ENCODE results near the gene ESRRG.
"Not testable (repeated sequence)": the region's sequence is repeated elsewhere in the genome, so short reads cannot be mapped to it uniquely, and the experiment has no call there.

Gene ESRRG

DNA sequence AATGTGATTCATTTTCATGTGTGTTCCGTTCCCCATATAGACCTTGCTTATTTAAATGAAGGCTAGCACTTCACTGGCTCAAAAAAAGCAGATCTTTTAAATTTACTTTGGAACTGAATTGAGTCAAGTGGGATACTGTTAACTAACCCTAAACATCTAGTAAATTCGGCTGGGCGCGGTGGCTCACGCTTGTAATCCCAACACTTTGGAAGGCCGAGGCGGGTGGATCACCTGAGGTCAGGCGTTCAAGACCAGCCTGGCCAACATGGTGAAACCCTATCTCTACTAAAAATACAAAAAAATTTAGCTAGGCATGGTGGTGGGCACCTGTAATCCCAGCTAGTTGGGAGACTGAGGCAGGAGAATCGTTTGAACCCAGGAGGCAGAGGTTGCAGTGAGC lies 19.2 kb downstream of the ESRRG start:
- DNase-seq (ENCODE audit: low read depth in 2 of 2), result not testable (repeated sequence)

DNA sequence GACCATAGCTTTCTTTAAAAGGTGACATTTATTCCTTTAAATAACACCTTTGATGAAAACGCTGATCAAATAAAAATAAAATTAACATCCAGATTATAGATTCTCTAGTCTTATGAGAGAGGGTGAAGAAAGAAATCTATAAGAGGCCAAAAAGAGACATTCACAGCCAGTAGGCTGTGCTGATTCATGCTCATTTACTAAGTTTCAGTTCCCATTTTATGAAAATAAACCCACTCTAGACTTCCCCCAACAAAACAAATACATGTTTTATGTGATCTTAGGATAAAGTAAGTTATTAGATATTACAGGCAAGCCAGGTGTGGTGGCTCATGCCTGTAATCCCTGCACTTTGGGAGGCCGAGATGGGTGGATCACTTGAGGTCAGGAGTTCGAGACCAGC lies 21.1 kb downstream of the ESRRG start:
- DNase-seq (ENCODE audit: low read depth in 2 of 2), result no peak

DNA sequence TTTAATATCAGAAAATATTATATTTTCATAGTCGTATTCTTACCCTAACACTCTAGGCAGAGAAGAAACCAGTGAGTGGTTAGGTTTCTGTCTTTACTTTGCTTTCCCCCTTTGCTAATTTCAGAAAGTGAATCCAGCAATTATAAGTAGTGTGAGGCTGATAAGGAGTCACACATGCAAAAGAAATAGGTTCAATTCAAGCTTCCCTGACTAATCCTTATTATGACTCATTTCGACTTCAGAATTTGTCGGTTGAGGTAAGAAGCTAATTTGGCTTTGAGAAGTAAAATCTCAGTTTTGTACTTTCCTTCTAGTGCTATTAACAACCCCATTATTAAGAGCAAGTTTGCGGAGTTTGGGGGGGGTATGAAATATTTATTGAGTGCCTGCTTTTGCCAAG lies 22.4 kb downstream of the ESRRG start:
- no peak for DNase-seq (ENCODE audit: low read depth in 2 of 2)

DNA sequence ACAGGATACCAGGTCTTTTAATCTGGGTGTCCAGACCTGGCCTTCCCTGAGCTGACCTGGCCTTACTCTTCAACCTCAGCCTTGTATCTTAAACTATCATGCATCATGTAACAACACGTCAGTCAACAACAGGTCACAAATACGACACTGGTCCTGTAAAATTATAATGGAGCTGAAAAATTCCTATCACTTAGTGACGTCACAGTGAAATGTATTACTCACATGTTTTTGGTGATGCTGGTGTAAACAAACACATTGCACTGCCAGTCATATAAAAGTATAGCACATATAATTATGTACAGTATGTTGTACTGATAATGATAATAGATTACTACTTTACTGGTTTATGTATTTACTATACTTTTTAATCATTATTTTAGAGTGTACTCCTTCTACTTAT lies 31.5 kb downstream of the ESRRG start:
- no peak for DNase-seq (ENCODE audit: low read depth in 2 of 2)

DNA sequence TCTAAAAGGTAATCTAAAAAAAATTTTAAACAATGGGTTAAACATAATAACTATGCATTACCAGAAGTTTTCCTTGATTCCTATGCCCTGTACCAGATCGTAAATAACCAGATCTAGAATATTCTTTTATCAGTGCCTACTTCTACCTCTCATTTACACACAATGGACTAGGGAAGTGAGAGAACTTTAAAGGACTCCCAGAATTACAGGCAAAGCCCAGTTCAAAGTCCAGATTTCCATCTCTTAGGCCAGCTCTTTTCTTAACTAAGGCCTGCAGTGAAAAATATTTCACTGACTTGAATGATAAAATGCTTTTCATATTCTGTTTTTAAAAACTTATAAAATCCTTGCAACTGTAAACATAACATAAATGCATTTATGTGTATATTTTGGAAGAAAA lies 32.6 kb downstream of the ESRRG start:
- DNase-seq (ENCODE audit: low read depth in 2 of 2), result no peak

DNA sequence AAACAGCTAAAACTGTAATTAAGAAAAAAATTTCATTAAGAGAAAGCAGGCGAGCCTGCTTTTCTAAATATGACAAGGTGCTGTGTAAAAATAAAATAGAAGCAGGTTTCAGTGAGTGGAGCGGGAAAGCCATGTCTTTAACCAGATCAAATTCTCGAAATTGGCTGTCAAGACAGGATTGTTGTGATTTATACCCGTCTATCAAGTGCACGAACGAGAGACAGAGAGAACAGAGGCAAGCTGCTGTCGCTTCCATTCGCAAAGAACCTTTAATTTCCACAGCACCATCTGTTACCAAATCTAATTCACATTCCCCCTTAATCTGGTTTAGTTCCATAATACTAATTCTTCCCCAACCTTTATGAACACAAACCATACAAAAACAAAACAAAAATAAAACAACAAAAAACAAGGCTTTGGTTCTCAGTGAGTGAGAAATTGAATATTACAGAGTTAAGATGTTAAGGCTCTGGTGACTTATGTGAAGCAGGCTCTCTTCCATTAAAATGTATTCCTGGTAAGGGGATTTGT lies 35.0 kb downstream of the ESRRG start:
- no peak for DNase-seq (ENCODE audit: low read depth in 2 of 2)

DNA sequence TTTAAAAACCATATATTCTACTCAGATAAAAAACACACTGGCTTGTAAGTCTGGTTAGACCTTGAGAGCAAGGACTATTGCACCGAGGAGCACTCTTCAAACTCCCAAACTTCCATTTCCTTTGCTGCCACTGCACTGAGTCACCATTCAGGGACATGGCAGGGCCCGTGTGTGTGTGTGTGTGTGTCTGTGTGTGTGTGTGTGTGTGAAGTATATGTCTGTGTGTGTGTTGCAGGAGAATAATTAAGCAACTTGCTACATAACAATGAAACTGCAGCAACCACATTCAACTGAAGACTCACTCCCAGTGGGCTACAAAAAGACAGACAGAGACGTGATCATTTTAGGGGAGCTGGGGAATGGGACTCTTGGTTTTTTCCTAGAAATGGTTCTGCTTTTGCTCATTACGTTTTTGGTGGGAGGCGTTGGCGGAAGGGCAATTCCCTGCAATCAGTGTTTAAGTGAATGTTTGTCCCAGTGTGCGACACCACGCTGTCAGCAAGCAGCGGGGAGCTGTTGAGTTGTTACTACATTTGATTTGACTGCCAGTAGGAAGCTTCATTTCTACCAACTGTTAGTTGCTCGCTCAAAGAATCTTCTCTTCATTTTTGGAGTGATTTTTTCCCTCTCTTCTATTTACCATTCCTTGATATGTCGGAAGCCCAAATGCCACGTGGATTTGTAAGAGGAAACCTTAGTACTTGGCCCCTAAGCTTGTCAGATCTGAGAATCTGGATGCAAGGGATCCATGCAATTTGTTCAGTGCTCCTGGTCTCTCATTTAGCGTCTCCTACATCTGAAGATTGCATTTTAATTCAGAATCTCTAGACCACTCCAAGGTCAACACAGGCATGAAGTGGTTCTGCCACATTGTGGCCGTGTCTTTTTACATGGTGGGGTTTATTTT lies 36.1 kb downstream of the ESRRG start:
- no peak for DNase-seq (ENCODE audit: low read depth in 2 of 2)

DNA sequence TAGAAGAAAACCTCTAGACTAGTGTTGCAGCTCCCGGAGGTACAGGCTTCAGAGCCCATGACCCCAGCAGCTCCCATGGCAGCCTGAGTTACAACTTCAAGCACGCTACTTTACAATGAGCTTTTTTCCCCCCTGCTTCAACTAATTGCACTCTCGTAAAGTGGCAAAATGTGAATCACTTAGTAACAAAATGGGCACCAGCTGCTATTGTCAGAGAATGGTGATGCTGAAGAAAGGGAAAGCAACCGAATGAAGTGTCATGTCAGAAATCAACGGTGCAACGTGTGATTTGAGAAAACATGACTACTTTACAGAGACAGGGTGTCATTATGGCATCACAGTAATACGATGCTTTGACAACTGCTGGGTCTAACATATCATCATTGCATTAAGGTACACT lies 40.5 kb downstream of the ESRRG start:
- no peak for DNase-seq (ENCODE audit: low read depth in 2 of 2)

DNA sequence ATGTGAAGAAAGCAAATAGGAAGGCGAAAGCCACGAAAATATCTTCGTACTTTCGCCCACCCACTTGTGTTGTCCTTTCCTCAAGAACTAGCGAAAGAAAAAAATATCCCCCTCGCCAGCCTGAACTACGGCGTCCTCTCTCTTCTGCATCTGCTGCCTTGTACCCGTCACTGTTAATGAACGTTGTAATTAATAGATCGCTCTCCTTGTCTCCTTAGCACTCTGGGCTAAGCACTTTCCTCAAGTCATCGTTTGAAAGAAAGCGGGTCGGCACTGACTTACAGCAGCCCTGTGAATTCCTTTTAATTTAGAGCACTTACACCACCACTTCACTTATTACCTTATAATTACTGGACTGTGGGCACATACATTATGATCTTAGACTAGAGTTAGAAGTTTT lies 44.1 kb downstream of the ESRRG start:
- DNase-seq (ENCODE audit: low read depth in 2 of 2), result no peak

DNA sequence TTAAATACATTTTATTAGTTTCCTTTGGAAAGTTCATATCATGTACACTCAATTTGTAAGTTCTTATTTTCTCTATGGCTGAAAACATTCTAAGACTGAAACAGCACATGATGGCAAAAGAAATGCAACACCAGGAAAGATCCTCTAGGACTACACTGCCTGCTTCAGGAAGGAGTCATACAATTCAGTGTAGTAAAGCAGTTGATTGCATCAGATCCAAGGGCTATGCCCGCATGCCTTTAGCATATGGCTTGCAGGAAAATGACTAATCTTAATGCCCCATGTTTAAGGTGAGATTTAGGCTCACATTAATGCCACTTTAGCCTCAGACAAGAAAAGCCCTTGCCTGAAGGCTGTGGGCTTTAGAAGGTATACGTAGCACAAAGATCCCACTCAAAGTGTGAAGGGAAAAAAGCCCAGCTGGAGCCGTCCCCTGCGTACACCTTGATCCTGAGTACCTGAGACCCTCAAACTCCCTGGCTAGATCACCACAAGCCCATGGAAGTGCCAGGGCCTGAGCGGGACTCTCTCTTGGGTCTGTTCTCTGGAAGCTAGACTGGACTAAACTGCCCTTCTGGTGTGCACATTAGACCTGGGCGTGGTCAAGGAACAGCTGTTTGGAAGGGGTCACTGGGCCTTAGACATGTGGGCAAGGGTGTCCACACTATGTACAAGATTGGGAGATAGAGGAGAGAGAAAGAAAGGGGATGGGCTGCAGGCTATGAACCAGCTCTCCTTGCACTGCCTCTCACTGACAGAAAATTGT lies 52.9 kb downstream of the ESRRG start:
- DNase-seq (ENCODE audit: low read depth in 2 of 2), result no peak

DNA sequence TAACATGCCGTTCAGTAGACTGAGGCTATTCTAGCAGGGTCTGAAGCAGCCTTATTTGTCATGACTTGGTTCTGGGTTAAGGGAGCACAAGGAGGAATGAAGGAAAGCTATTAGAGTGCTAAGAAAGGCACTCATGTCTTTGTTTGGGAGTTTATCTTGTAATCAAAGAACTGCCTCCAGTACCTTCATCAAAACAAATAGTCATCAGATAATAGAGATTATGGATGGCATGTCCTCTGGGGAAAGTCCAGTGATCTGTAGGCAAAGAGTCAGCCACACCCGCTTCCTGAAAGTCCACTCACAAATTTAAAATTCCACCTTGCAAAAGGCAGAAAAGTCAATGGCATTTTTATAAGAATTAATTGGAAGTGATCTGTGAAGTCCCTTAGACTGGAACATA lies 56.8 kb downstream of the ESRRG start:
- no peak for DNase-seq (ENCODE audit: low read depth in 2 of 2)

DNA sequence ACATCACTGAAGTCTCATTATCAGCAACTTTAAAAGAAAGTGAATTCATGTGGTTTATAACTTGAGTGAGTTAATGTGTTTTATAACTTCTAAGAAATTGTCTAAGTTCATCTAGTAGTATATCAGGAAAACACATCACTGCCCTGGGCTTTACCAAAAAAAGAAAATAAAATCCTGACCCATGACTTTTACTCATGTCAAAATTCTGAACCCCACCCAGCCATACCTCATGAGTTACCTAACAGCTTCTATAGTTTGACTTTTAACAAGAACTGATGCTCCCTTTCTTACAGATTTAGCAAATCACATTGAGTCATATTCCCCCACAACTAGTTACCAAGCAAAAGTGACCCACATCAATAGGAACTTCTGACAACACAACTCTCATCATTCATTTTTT lies 57.4 kb downstream of the ESRRG start:
- no peak for DNase-seq (ENCODE audit: low read depth in 2 of 2)

DNA sequence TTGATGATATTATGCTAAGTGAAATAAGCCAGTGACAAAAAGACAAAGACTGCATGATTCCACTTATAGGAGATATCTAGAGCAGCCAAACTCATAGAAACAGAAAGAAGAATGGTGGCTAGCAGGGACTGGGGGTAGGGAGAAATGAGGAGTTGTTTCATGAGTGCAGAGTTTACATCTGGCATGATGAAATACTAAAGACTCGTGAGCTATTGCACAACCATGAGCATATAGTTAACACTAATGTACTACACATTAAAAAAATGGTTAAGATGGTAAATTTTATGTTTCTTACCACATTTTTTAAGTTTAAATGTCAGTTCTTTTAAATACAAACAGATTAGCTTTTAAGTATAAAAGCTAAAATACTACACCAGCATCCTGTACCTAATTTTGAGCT lies 57.8 kb downstream of the ESRRG start:
- peak; percentile 49 to 53 for DNase-seq (ENCODE audit: low read depth in 2 of 2)

DNA sequence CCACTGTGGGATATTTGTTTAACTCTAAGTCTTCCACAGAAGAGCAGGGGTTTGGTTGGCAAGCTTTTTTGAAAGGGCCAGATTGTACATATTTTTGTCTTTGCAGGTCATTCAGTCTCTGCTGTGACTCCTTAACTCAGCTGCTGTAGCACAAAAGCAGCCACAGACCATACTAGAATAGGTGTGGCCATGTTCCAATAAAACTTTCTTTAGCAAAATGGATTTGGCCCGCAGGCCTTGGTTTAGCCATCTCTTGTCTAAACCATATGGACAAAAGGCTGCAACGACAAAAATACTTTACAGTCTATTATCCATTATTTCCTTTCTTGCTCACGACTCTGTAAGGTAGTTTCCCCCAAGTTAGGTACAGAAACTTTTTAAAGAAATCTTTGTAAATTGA lies 60.5 kb downstream of the ESRRG start:
- DNase-seq (ENCODE audit: low read depth in 2 of 2), result no peak

DNA sequence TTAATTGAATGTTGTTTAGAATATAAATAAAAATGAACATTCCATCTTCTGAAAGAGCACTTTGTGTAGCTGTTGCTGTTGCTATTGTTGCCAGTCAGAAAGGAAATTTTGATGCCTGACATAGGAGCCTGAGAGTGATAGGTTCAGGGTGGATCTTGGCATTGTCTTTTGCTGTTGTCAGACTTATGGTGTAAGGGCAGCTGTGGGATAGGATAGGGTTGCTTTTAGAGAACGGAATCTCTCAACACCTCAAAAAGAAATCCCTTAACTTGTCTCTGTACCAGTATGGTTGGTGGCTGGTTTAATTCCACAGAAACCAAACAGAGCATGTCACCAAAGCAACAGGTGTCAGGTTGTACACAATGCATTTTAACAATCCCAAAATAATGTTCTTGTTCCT lies 62.7 kb downstream of the ESRRG start:
- no peak for DNase-seq (ENCODE audit: low read depth in 2 of 2)

DNA sequence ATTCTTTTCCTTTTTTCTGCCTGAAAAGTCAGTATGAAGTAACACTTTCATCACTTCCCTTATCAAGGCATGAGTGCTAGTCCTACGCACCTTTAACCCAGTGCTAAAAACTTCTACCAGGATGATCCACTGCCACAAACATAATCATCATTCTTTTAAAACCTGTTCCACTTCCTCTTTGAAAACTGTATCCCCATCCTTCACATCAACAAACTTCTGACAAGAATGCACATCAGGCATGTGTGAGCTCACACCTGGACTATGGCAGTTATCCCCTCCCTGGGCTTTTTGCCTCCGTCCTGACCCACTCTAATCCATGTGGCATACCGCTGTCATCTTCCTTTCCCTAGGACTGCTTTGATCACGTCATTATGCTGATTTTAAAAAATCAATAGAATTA lies 70.2 kb downstream of the ESRRG start:
- no peak for DNase-seq (ENCODE audit: low read depth in 2 of 2)

DNA sequence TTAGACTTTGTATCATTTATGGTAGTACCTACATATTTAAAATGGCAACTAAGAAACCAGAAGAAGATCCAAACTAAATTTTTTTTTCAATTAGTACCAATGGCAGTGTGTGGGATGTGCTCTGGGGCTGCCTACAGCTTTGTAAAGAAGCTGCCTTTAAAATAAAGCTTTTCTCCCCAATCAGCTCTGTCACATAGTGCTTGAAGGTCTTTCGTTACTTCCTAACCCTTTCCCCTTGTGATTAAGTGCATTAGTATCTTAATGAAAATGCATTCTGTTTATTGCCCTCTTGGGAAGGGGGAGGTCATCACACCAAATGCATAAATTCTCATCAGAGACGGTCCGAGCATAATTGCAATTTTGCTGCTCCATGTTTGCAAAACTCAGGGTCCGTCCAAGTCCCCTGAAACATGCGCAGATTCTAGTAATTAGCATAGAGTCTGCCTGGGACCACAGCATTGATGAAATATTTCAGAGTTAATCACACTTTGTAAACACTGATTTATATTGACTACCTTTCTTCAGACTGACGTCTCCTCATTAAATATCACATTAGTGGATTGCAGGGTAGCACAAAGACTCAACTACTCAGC lies 71.3 kb downstream of the ESRRG start:
- DNase-seq (ENCODE audit: low read depth in 2 of 2), result no peak

DNA sequence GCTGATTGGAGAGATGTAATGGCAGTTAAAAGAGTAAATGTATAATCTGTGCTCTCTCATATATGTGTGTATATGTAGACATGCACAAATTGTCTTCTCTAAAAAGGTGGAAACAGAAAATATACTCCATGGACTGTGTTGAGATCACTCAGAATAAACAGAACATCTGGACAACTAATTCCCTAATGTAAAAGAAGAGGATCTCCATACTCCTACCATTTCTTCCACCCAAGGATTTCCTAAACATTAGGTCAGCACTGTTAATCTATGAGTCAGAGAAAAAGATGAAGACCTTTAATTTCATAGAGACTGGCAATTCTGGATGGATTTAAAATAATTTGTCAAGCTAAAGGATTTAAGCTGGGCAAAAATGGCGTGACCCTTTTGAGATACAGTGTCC lies 80.1 kb downstream of the ESRRG start:
- no peak for DNase-seq (ENCODE audit: low read depth in 2 of 2)

DNA sequence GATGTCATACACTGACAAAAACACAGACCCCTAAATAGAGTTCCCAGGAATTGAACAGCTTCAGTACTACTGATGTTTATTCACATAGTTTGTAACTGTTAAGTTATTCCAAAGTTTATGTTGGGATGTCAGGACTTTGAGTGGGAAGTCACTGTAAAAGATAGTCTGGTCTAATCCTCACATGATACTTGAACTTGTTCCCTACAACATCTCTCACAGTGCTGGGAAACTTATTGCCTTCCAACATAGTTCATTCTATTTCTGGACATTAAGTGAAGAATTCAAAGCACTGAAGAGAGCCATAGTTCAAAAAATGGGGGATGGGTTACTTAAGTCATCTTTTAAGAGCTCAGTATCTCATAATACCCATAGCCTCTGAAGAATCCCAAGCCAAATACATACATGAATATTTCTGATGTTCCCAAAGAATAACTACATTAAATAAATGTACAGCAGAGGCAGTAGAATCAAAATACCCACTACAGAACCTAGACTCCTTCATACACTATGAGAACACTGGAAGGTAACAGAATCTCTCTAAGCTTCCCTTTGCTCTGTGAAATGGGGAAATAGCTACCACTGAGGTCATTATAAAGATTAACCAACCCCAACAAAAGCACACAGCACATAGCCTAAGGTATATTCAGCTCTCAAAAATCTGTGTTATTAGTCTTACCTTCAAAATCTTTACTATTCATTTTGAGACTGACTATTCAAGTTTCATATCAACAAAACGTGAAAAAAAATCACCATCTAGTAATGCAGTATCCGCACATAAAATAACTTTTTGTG lies 81.4 kb downstream of the ESRRG start:
- no peak for DNase-seq (ENCODE audit: low read depth in 2 of 2)

DNA sequence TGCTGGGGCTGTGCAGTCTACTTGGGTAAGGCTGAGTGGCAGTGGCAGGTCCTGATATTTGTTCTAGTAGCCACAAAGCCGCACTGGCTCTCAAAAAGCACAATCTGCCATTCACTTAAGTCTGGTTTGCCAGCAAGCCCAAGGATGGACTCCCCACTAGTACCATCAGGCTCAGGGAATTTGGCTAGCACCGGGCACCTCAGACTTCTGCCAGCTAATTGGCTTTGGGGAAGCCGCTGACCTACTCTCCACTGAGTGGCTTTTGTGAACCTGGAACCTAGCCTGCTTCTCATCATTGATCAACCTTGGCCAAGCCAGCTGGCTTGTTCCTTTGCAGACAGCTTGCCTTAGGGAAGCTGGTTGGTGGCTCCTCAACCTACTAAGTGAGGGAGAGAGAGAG lies 83.1 kb downstream of the ESRRG start:
- DNase-seq (ENCODE audit: low read depth in 2 of 2), result no peak

DNA sequence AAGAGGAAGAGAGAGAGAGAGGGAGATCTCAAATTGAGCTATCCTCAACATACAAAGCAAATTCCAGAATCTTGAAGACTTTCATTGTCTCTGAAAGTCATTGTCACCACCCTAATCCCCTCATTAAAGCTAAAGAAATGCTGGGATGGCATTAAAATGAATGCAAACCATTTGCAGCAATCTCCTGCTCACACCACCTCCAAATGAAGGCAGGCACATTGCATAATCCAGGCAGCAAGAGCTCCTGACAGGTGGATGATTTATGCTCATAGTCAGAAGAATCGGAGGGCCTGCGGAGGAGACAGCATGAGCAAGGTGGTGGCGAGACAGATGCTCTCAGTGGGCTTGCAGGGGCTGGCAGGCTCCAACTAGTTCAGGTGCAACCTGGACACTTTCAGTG lies 90.2 kb downstream of the ESRRG start:
- no peak for DNase-seq (ENCODE audit: low read depth in 2 of 2)

DNA sequence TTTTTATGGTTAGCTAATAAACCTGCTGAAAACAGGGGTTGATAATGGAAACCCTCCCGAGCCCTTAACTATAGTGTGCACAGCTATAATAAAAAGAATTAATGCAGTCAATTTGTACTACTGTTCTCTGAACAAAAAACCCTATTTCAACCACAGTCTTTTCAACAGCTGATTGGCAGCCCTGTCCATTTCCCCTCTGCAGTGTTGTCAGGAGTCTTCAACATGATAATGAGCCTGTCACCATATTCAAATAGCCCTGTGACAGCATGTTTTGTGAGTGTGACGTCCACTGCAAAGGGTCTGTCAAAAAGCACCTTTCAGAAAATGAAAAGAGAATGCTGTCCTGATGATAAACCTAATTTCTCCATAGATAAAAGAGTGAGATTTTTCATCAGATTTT lies 92.7 kb downstream of the ESRRG start:
- DNase-seq (ENCODE audit: low read depth in 2 of 2), result no peak
